Panc1 (cell line): ENCODE results near the gene MRC2. TPM values are rescaled to one million over a fixed set of nuclear protein-coding genes. Genes with fewer than 3 reads are reported as not detected.

ENCODE experiments used
- ATAC-seq: fragments of 200-7000 bp; cut with Tn5 transposase; 2 replicates; pipeline ENCODE4 v1.9.1; 2020; ENCODE audit warnings: mild to moderate bottlenecking, moderate library complexity
- BruUV-seq: library from RNA; stranded (reverse); fragments of 400-500 nt; replicated peaks from 2 replicates; lab custom pipeline; 2021; lab: Mats Ljungman, UMichigan
- CTCF ChIA-PET: fragments of 300-600 bp; sonication (Branson Sonifier 250); formaldehyde crosslinking; loops from one replicate; lab custom pipeline; 2022; ENCODE audit warnings: antibody characterized with exemption; lab: Charles Lee
- POLR2A ChIA-PET: fragments of 300-600 bp; sonication (Branson Sonifier 250); formaldehyde crosslinking; loops from one replicate; lab custom pipeline; 2022; ENCODE audit warnings: antibody characterized with exemption; lab: Charles Lee
- DNase-seq: peaks from one replicate; pipeline ENCODE4 v3.0.0-alpha.2; 2010; ENCODE audit warnings: low read depth, low spot score
- H3K27ac ChIP-seq: 2 replicates; pipeline ENCODE4 v1.5.1; 2011; ENCODE audit warnings: mild to moderate bottlenecking, low read length, inconsistent platforms
- H3K27me3 ChIP-seq: fragments of 200-500 bp; sonication (Bioruptor generic); 2 replicates; pipeline ENCODE4 v1.6.0; 2014; ENCODE audit warnings: low read length, inconsistent platforms; ENCODE audit not compliant: control insufficient read depth, insufficient read depth
- H3K36me3 ChIP-seq: fragments of 200-500 bp; sonication (Bioruptor generic); 2 replicates; pipeline ENCODE4 v1.5.1; 2014; ENCODE audit warnings: inconsistent platforms, mild to moderate bottlenecking, low read length, moderate library complexity; ENCODE audit not compliant: control insufficient read depth, insufficient read depth
- H3K4me1 ChIP-seq: 2 replicates; pipeline ENCODE4 v1.5.1; 2011; ENCODE audit warnings: inconsistent platforms, mild to moderate bottlenecking, low read length, moderate library complexity; ENCODE audit not compliant: control insufficient read depth, insufficient read depth
- H3K4me3 ChIP-seq, 2 experiments: 2 replicates each; pipeline ENCODE4 v1.5.1; 2011 to 2012; ENCODE audit warnings: low read depth in 2 of 2, low read length in 2 of 2, mild to moderate bottlenecking in 2 of 2, inconsistent platforms in 1 of 2, moderate library complexity in 1 of 2
- H3K9me3 ChIP-seq: fragments of 200-500 bp; sonication (Bioruptor generic); 2 replicates; pipeline ENCODE4 v1.5.1; 2014; ENCODE audit warnings: low read depth, mild to moderate bottlenecking, inconsistent platforms, low read length, moderate library complexity; ENCODE audit not compliant: control insufficient read depth, insufficient read depth
- CTCF ChIP-seq: fragments of 450-650 bp; IDR thresholded peaks from 2 replicates; pipeline ENCODE4 v1.5.1; 2017; ENCODE audit warnings: mild to moderate bottlenecking
- POLR2AphosphoS5 ChIP-seq: IDR thresholded peaks from 2 replicates; pipeline ENCODE4 v1.6.1; 2012; ENCODE audit warnings: mild to moderate bottlenecking, low read depth, low read length, moderate library complexity
- REST ChIP-seq, 2 experiments: IDR thresholded peaks; 2 replicates each; pipeline ENCODE4 v1.6.1; 2011 to 2012; ENCODE audit warnings: low read depth in 2 of 2, control low read depth in 1 of 2, low read length in 1 of 2, mild to moderate bottlenecking in 1 of 2, moderate library complexity in 1 of 2; ENCODE audit not compliant: insufficient read depth in 1 of 2
- SIN3A ChIP-seq: IDR thresholded peaks from 2 replicates; pipeline ENCODE4 v1.6.1; 2012; ENCODE audit warnings: low read depth, mild to moderate bottlenecking, low read length, moderate library complexity, borderline replicate concordance; ENCODE audit not compliant: insufficient read depth
- TCF7L2 ChIP-seq: IDR thresholded peaks from 2 replicates; pipeline ENCODE4 v1.6.1; 2011; ENCODE audit warnings: mild to moderate bottlenecking, low read depth, low read length, inconsistent platforms
- in situ Hi-C: cut with HindIII; loops from 2 replicates; pipeline ENCODE4 v1.10.0; 2016; ENCODE audit warnings: low sequenced_read_pairs, low pct_unique_long_range_greater_than_20kb
- intact Hi-C: fragments of 100-400 bp; cut with micrococcal nuclease; formaldehyde crosslinking; loops from one replicate; pipeline ENCODE4 v1.10.0; 2022; ENCODE audit not compliant: unreplicated experiment
- total RNA-seq: library from RNA; stranded (reverse); gene quantifications from one replicate; pipeline ENCODE4 v1.2.1, GENCODE V29; 2021; ENCODE audit not compliant: unreplicated experiment

Gene MRC2
- total RNA-seq, 1 experiment from 2014 or later: 120 TPM

- intact Hi-C loops: no loop called here
- no peak overlapping the region for H3K4me3 ChIP-seq
- H3K9me3 ChIP-seq: no peaks in the 10 kb centered on the region
- in situ Hi-C loops: no loop called here
- ATAC-seq: peak; percentile 7; the same call in 1 of the 2 replicates
- no peak overlapping the region for H3K27ac ChIP-seq
- H3K27me3 ChIP-seq: no peaks in the 10 kb centered on the region
- ChIA-PET POLR2A (no interaction called here), CTCF (interaction anchor here (0.7 kb wide), 1 partner anchor 15 kb away, joined by 4 read pairs; no protein-coding TSS in a partner anchor)
- BruUV-seq: no TSS peak
- no peak for TF ChIP-seq REST (IDR thresholded peaks at IDR 0.05; ENCODE audit: insufficient read depth in 1 of 2, low read depth in 2 of 2, low read length in 1 of 2)
- 0 out of 2 replicates have a peak, but pooled peaks cover 3% of the 10 kb centered on the region for H3K36me3 ChIP-seq
- no peak for DNase-seq
- H3K4me1 ChIP-seq: no peaks in the 10 kb centered on the region
Observed at GRCh38 chr17:62618647-62619416, 8.6 kb upstream of the MRC2 start.

GRCh38 chr17:62619417-62620155 is 7.9 kb upstream of the MRC2 start:
- in situ Hi-C loops: no loop called here
- no peak for TF ChIP-seq TCF7L2
- no peak for TF ChIP-seq SIN3A
- TF ChIP-seq REST (IDR thresholded peaks at IDR 0.05; ENCODE audit: insufficient read depth in 1 of 2, low read depth in 2 of 2, low read length in 1 of 2): no peak
- TF ChIP-seq POLR2AphosphoS5: no peak
- no peak for TF ChIP-seq CTCF
- POLR2A ChIA-PET: interaction anchor here (0.6 kb wide), 1 partner anchor 52 kb away, joined by 8 read pairs; no protein-coding TSS in a partner anchor

More at GRCh38 chr17:62619417-62620155, 7.9 kb upstream of the MRC2 start:
- no TSS peak for BruUV-seq
- Histone ChIP-seq H3K9me3 (no peaks in the 10 kb centered on the region), H3K27me3 (no peaks in the 10 kb centered on the region), H3K4me3 (no peak overlapping the region), H3K4me1 (no peaks in the 10 kb centered on the region), H3K27ac (no peak overlapping the region), H3K36me3 (0 out of 2 replicates have a peak, but pooled peaks cover 2% of the 10 kb centered on the region)
- intact Hi-C loops: no loop called here
- peak; percentile 10; the same call in 1 of the 2 replicates for ATAC-seq
- CTCF ChIA-PET: interaction anchor here (0.7 kb wide), 1 partner anchor 15 kb away, joined by 4 read pairs; no protein-coding TSS in a partner anchor
- DNase-seq: no peak
